GM21576 (cell line): ENCODE data around the gene NMRAL1.

Source experiments
- ATAC-seq: cut with Tn5 transposase; IDR thresholded peaks from one replicate; pipeline ENCODE4 v1.9.1; 2021; ENCODE audit warnings: mild to moderate bottlenecking, moderate library complexity; ENCODE audit not compliant: unreplicated experiment

Gene NMRAL1

GRCh38 chr16:4474192-4474961 is at the start of gene NMRAL1:
TSS of gene NMRAL1 (minus strand) at chr16:4474625. CDS start at chr16:4474132, 493 bp downstream.
- no peak for ATAC-seq

- no peak for ATAC-seq
Observed at GRCh38 chr16:4523686-4524085, 49.3 kb upstream of the NMRAL1 start.

GRCh38 chr16:4522051-4522581 is 47.7 kb upstream of the NMRAL1 start:
- no peak for ATAC-seq

- no peak for ATAC-seq
Observed at GRCh38 chr16:4520913-4521312, 46.5 kb upstream of the NMRAL1 start.

GRCh38 chr16:4519274-4520058 is 45.0 kb upstream of the NMRAL1 start:
- no peak for ATAC-seq

GRCh38 chr16:4517812-4518680 is 43.6 kb upstream of the NMRAL1 start:
- no peak for ATAC-seq

GRCh38 chr16:4515611-4516233 is 41.3 kb upstream of the NMRAL1 start:
- peak; percentile 66 for ATAC-seq

- ATAC-seq = no peak
Observed at GRCh38 chr16:4514606-4515005, 40.2 kb upstream of the NMRAL1 start.

- ATAC-seq = no peak
Observed at GRCh38 chr16:4513881-4514280, 39.5 kb upstream of the NMRAL1 start.

GRCh38 chr16:4513086-4513860 is 38.8 kb upstream of the NMRAL1 start:
- ATAC-seq = no peak

- no peak for ATAC-seq
Observed at GRCh38 chr16:4512473-4512872, 38.0 kb upstream of the NMRAL1 start.

- no peak for ATAC-seq
Observed at GRCh38 chr16:4511441-4512082, 37.1 kb upstream of the NMRAL1 start.

GRCh38 chr16:4510747-4511426 is 36.5 kb upstream of the NMRAL1 start:
- no peak for ATAC-seq

- ATAC-seq = no peak
Observed at GRCh38 chr16:4510131-4510530, 35.7 kb upstream of the NMRAL1 start.

- no peak for ATAC-seq
Observed at GRCh38 chr16:4509420-4509819, 35.0 kb upstream of the NMRAL1 start.

- no peak for ATAC-seq
Observed at GRCh38 chr16:4508806-4509205, 34.4 kb upstream of the NMRAL1 start.

GRCh38 chr16:4507588-4508345 is 33.3 kb upstream of the NMRAL1 start:
- no peak for ATAC-seq

GRCh38 chr16:4506450-4506849 is 32.0 kb upstream of the NMRAL1 start:
- no peak for ATAC-seq
